Naive B cell (primary cell): ENCODE measurements around the gene PTPRD. TPM values are rescaled to one million over a fixed set of nuclear protein-coding genes. Genes with fewer than 3 reads are reported as not detected.

Experiments
- ATAC-seq, 2 donors: fragments of 150-1000 bp; cut with Tn5 transposase; 2 replicates each; pipeline ENCODE4 v1.10.0; 2021; ENCODE audit warnings: low read depth in 2 of 2, mild to moderate bottlenecking in 2 of 2, moderate library complexity in 2 of 2
- DNase-seq: peaks from one replicate; pipeline ENCODE4 v3.0.0; 2022
- H3K27ac Mint-ChIP-seq, 6 donors: one replicate each; pipeline ENCODE4 v1.8.0; 2020 to 2022; ENCODE audit warnings: mild to moderate bottlenecking in 6 of 6, mixed read lengths in 6 of 6, moderate library complexity in 5 of 6, inconsistent platforms in 2 of 6
- H3K27me3 Mint-ChIP-seq, 3 donors: one replicate each; pipeline ENCODE4 v1.8.0; 2021 to 2022; ENCODE audit warnings: mixed read lengths in 3 of 3, mild to moderate bottlenecking in 1 of 3
- H3K36me3 Mint-ChIP-seq, 2 donors: one replicate each; pipeline ENCODE4 v1.8.0; 2020 to 2022; ENCODE audit warnings: mixed read lengths in 2 of 2, inconsistent platforms in 1 of 2, mild to moderate bottlenecking in 1 of 2
- H3K4me1 Mint-ChIP-seq, 3 donors: one replicate each; pipeline ENCODE4 v1.8.0; 2020 to 2022; ENCODE audit warnings: mixed read lengths in 3 of 3, inconsistent platforms in 1 of 3, mild to moderate bottlenecking in 1 of 3, moderate library complexity in 1 of 3
- H3K4me3 Mint-ChIP-seq, 8 donors: one replicate each; pipeline ENCODE4 v1.8.0; 2020 to 2022; ENCODE audit warnings: mild to moderate bottlenecking in 8 of 8, mixed read lengths in 8 of 8, moderate library complexity in 8 of 8, inconsistent platforms in 2 of 8
- H3K9me3 Mint-ChIP-seq, 7 donors: one replicate each; pipeline ENCODE4 v1.8.0; 2020 to 2022; ENCODE audit warnings: mixed read lengths in 7 of 7, mild to moderate bottlenecking in 5 of 7, inconsistent platforms in 2 of 7, moderate library complexity in 1 of 7
- polyA plus RNA-seq, 6 donors: library from polyadenylated mRNA; unstranded; fragments of 300-500 nt; fragmentation: Illumina TruSeq; gene quantifications; one replicate each; pipeline ENCODE4 v1.2.3, GENCODE V29; 2021; ENCODE audit warnings: low read depth in 6 of 6

The PTPRD gene
- polyA plus RNA-seq, 6 donors from 2014 or later, result not detected

DNA sequence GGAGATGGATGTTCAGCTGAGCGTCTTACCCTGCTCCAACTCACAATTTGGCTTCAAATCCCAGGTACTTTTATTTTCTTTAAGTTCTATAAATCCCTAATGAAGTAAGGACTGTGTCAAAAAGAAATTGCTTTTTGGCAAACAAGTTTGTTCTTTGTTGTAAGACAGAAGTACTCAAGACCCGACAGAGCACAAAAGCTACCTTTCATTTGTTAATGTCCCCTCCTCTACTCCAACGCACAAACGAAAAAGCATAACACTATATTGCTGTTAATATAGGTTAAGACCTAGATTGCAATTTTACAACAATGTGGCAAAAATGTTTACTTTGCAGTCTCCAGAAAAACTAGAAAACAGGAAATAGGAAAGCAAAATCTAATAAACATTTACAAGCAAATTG, 2217.8 kb downstream of the PTPRD start:
- no peaks in the 10 kb centered on the region for H3K4me1 Mint-ChIP-seq
- no peak for DNase-seq
- H3K27ac Mint-ChIP-seq, result peak overlapping the region in 1 of 6 donors; percentile 24
- H3K9me3 Mint-ChIP-seq, result peaks cover 0 to 7% (median 0%) of the 10 kb centered on the region in 7 donors
- ATAC-seq, result no peak
- H3K27me3 Mint-ChIP-seq, result no peaks in the 10 kb centered on the region
- no peak overlapping the region for H3K4me3 Mint-ChIP-seq
- no peaks in the 10 kb centered on the region for H3K36me3 Mint-ChIP-seq

DNA sequence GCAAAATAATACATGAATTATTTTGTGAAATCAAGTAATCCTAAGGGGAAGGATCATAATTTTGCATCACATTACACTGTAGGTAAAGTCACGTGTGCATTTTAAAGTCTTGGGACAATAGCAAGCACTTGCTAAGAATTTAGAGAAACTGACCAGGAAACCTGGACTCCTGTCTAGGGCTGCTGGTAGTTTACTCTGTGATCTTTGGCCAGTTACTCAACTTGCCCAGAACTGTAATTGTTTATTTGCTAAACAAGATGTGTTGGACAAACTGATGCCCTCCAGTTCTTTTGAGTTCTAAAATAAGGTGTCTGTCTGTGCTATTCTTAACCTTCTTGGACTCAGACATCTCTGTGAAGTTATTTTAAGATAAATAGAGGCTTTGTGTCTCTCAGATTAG, 2218.5 kb downstream of the PTPRD start:
- ATAC-seq, result no peak
- DNase-seq, result no peak
- H3K27ac Mint-ChIP-seq, result no peak overlapping the region
- no peaks in the 10 kb centered on the region for H3K27me3 Mint-ChIP-seq
- H3K4me3 Mint-ChIP-seq, result no peak overlapping the region
- no peaks in the 10 kb centered on the region for H3K4me1 Mint-ChIP-seq
- H3K36me3 Mint-ChIP-seq, result no peaks in the 10 kb centered on the region
- peaks cover 0 to 7% (median 0%) of the 10 kb centered on the region in 7 donors for H3K9me3 Mint-ChIP-seq

DNA sequence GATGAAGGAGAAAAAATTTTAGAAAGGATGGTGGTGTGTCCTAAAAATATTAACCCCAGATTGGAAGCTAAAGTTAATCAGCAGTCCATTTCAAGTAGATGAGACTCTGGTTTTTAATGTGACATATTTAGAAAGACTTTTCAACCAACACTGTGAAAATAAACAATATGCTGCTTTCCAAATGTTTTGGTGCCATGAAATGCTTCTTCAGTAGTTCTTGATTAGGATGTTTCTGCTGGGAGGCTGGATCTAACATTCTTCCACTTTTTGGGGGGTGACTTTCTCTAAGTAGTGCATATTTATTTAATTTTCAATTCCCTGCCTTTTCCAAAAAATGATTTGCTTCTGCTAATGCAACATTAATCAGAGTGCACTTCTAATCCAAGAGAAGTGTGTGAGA, 2219.9 kb downstream of the PTPRD start:
- no peaks in the 10 kb centered on the region for H3K4me1 Mint-ChIP-seq
- no peaks in the 10 kb centered on the region for H3K27me3 Mint-ChIP-seq
- ATAC-seq (no peak), DNase-seq (no peak)
- no peak overlapping the region for H3K4me3 Mint-ChIP-seq
- H3K36me3 Mint-ChIP-seq, result no peaks in the 10 kb centered on the region
- H3K9me3 Mint-ChIP-seq, result peaks cover 0 to 7% (median 0%) of the 10 kb centered on the region in 7 donors
- no peak overlapping the region for H3K27ac Mint-ChIP-seq

DNA sequence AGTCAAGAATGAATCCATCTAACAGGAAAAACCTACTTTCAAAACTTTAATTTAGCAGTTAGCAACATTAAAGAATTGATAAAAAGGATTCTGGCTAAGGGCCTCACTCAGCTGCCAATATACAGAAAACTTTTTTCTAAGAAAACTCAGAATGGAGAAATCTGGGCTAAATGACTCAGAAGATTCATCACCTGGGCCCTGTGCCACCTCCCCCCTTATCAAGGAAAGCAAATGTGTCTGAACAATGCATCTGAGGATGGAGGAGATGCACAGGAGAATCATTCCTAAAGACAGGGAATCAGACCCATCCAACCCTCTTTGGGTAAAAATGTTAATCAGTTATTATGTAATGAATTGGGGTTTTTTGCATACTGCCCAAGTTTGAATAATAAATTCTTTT, 2221.2 kb downstream of the PTPRD start:
- Mint-ChIP-seq H3K27ac (no peak overlapping the region), H3K4me1 (no peaks in the 10 kb centered on the region), H3K4me3 (no peak overlapping the region), H3K36me3 (no peaks in the 10 kb centered on the region), H3K27me3 (no peaks in the 10 kb centered on the region), H3K9me3 (peaks cover 0 to 7% (median 0%) of the 10 kb centered on the region in 7 donors)
- no peak for ATAC-seq
- no peak for DNase-seq

DNA sequence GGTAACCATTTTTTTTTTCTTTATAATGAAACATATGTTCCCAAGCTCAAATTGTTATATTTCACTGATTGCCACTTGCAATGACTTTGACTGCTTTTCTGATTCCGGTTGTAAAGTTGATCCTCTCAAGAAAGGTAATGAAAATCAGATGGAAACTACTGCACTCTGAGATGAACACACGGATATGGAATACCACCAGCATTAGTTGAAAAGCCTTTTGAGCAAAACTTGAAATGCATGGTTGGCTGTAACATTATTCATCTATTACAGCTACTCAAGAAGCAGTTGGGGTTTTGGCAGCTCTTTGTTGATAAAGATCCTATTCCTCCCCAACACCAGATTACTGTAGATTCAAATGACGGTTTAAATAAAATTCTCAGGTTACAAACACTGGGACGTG, 2221.7 kb downstream of the PTPRD start:
- no peak for DNase-seq
- Mint-ChIP-seq H3K36me3 (no peaks in the 10 kb centered on the region), H3K9me3 (peaks cover 0 to 7% (median 0%) of the 10 kb centered on the region in 7 donors), H3K4me1 (no peaks in the 10 kb centered on the region), H3K4me3 (no peak overlapping the region), H3K27ac (no peak overlapping the region), H3K27me3 (no peaks in the 10 kb centered on the region)
- no peak for ATAC-seq

DNA sequence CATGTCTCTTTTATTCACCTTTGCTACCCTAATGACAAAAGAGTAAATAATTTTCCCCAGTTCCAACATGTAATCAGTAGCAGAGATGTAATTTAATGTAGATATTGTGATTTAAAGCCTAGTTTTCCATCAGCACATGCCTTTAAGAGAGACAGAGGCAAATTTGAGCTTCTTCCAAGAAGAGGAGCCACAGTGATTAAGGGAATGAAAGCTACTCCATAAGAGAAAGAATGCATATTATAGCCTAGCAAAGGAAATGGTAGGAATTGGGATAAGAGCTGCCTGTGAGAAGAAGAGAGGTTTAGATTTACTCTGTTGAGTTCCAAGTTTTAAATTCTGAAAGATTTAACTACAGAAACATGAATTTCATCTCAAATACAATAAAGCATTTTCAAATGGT, 2222.2 kb downstream of the PTPRD start:
- Mint-ChIP-seq H3K27ac (no peak overlapping the region), H3K36me3 (no peaks in the 10 kb centered on the region), H3K27me3 (no peaks in the 10 kb centered on the region), H3K4me1 (no peaks in the 10 kb centered on the region), H3K4me3 (no peak overlapping the region), H3K9me3 (peaks cover 0 to 7% (median 0%) of the 10 kb centered on the region in 7 donors)
- ATAC-seq (no peak), DNase-seq (no peak)

DNA sequence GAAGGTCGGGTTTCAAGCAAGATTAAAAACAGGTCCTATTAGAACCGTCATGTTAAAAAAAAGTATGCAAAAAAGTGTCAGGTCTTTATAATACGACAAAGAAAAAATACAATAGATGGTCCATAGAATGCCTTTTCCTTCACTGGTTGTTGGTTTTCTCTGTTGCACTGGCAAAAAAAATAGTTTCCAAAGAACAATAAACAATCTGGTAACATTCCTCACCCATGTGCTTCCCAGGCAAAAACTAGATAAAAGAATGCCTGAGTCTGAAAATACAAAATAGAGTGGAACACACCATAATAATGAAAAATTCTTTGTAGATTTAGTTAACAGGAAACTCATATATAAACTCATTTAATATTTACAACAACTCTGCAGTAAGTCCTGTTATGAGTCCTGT, 2223.3 kb downstream of the PTPRD start:
- H3K4me1 Mint-ChIP-seq, result no peaks in the 10 kb centered on the region
- no peaks in the 10 kb centered on the region for H3K36me3 Mint-ChIP-seq
- H3K27me3 Mint-ChIP-seq, result no peaks in the 10 kb centered on the region
- ATAC-seq (no peak), DNase-seq (no peak)
- peaks cover 0 to 7% (median 0%) of the 10 kb centered on the region in 7 donors for H3K9me3 Mint-ChIP-seq
- H3K27ac Mint-ChIP-seq, result no peak overlapping the region
- no peak overlapping the region for H3K4me3 Mint-ChIP-seq

DNA sequence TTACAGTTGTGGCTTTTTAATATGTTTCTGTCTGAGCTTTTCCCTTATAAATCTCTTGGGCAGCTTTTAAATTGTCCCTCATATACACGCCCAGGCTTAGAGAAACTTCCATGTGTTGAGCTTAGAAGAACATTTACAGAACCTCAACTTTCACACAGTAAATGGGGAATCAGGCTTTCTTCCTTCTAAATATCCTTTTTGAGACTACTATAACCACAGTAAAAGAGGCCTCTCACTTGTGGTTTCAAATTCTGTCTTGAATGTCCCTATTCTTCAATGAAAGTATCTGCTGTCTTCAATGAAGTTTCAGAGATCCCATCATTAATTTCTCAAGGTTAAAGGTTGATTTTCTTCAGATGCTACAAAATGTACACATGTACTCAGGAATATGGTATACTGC, 2224.7 kb downstream of the PTPRD start:
- Mint-ChIP-seq H3K4me3 (no peak overlapping the region), H3K4me1 (no peaks in the 10 kb centered on the region), H3K9me3 (peaks cover 0 to 7% (median 0%) of the 10 kb centered on the region in 7 donors), H3K36me3 (no peaks in the 10 kb centered on the region), H3K27ac (no peak overlapping the region), H3K27me3 (no peaks in the 10 kb centered on the region)
- no peak for ATAC-seq
- no peak for DNase-seq

DNA sequence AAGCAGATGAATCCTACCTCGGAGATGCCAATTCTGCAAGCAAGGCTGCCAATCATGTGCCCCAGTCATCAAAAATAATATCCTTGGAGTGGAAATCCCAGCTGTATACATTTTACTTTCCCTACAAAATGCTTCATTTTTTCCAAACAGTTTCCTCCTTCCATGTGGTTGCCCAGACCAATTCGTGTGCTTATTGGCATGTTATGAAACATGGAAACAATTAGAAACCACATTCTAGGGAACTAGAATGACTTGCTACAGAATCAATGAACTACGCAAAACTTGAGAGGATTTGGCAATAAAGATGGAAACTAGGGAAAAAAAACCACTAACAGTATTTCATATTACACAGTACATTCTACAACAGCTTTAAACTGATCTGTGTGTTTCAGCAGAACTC, 2228.7 kb downstream of the PTPRD start:
- no peak overlapping the region for H3K4me3 Mint-ChIP-seq
- no peak overlapping the region for H3K27ac Mint-ChIP-seq
- DNase-seq (no peak), ATAC-seq (no peak)
- peaks cover 0 to 1% (median 0%) of the 10 kb centered on the region in 7 donors for H3K9me3 Mint-ChIP-seq
- H3K4me1 Mint-ChIP-seq, result no peaks in the 10 kb centered on the region
- no peaks in the 10 kb centered on the region for H3K27me3 Mint-ChIP-seq
- H3K36me3 Mint-ChIP-seq, result no peaks in the 10 kb centered on the region

DNA sequence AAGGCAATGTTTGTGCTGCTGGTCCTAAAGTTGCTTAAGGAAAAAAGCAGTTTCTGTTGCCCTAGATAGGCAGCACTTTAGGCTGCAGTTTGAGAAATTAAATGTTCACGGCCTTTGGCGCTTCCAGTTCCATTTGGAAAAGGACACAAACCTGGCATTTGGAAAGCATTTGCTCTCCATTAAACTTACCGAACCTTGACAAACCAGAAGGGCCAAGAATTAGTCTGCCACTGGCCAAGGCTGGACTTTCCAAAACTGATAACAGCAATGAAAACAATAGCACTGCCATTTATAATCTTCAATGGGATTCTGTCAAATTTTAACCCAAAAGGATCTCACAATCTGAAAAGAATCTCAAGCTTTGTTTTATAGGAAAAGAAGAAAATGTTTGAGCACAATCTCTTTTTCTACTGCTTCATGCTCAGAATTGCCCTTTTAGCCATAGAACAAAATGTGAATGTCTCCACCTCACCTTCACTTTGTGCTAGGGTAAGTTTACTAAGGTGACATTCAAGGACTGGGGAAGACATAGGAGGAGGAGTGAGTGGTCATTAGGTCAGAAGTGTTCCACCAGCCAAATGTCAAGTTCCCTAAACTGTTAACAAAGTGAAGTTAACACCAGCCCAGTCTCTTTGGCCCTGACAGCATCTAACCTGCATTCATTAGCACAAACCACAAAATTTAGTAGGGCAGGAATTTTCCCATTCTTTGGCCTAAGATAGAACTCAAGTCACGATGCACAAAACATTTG, 2229.8 kb downstream of the PTPRD start:
- DNase-seq (no peak), ATAC-seq (no peak)
- Mint-ChIP-seq H3K4me3 (no peak overlapping the region), H3K9me3 (peaks cover 0 to 1% (median 0%) of the 10 kb centered on the region in 7 donors), H3K36me3 (no peaks in the 10 kb centered on the region), H3K4me1 (no peaks in the 10 kb centered on the region), H3K27ac (no peak overlapping the region), H3K27me3 (no peaks in the 10 kb centered on the region)

DNA sequence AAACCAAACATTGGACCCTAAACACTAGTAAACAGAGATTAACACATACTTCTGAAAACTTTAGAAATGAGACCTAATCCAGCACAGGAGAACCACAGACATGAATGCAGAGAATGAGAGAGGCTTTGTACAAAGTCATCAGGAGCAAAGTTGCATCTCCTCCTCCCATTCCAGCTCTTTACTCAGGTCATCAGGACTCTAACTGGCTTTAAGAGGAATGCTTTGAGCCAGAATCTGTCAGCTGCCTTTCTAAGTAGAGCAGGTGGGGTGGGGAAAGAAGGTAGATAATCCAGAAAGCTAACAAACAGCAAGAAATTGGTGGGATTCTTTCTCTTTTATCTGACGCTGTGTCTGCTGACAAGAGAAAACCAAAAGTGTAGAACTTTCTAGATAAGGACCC, 2230.5 kb downstream of the PTPRD start:
- no peak for DNase-seq
- ATAC-seq, result no peak
- no peaks in the 10 kb centered on the region for H3K27me3 Mint-ChIP-seq
- H3K4me1 Mint-ChIP-seq, result no peaks in the 10 kb centered on the region
- H3K4me3 Mint-ChIP-seq, result no peak overlapping the region
- no peak overlapping the region for H3K27ac Mint-ChIP-seq
- peaks cover 0 to 1% (median 0%) of the 10 kb centered on the region in 7 donors for H3K9me3 Mint-ChIP-seq
- H3K36me3 Mint-ChIP-seq, result no peaks in the 10 kb centered on the region

DNA sequence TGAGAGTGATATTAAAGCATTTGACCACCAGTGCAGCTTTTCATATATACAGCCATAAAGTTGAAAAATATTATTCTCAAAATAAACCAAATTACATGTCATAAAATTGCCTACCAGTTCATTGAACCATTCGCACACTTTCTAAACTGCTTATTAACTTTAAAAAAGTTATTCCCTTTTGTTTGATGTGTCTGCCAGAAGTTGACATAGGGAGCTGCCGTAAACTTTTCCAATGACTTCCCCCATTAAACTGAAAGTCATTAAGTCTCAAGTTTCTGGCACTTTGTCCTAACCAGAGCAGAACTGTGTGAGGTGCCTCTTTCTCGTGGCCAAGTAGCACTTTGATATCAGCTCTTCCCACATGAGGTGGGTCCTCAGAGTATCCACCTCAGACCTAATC, 2231.2 kb downstream of the PTPRD start:
- H3K4me1 Mint-ChIP-seq, result no peaks in the 10 kb centered on the region

DNA sequence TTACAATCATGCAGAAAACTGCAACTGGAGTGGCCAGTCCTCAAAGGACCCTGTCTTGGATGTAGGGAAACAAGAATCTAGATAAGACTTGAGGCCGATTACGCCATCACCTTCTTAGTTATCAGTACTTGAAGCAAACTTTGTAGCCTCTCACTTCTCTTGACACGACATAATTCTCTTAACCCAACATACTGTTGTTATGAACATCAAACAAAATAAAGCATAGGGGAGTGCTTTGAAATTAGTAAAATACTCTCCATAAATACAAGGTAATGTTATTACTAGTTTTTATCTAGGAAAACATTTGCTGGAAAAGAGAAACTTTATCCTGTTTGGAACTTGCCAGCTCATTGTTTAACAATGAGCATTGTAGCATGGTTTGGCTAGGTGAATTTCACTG, 2238.3 kb downstream of the PTPRD start:
- Mint-ChIP-seq H3K4me3 (no peak overlapping the region), H3K27me3 (no peaks in the 10 kb centered on the region), H3K4me1 (no peaks in the 10 kb centered on the region), H3K9me3 (no peaks in the 10 kb centered on the region), H3K36me3 (no peaks in the 10 kb centered on the region), H3K27ac (no peak overlapping the region)
- no peak for ATAC-seq
- no peak for DNase-seq

More for the DNA sequence above, 2231.2 kb downstream of the PTPRD start:
- DNase-seq (no peak), ATAC-seq (no peak)
- Mint-ChIP-seq H3K4me3 (no peak overlapping the region), H3K27ac (no peak overlapping the region), H3K27me3 (no peaks in the 10 kb centered on the region), H3K36me3 (no peaks in the 10 kb centered on the region), H3K9me3 (peaks cover 0 to 1% (median 0%) of the 10 kb centered on the region in 7 donors)

DNA sequence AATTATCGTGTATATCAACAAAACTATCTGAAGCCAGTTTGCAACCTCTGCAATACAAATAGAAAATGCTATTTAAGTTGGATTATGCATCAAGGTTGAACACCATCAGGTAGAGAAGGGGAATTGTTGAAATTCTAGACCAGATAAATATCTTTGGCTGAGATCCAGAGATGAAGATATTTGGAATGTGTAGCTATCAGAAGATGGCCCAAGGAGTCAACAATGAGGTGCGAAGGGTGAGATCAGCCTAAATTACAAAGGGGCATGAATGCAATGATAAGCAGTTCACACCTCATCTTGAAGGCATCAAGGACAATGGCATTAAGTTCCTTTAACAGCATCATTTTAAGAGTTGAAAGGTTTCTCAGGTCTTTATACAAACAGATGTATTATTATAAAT, 2241.1 kb downstream of the PTPRD start:
- H3K27me3 Mint-ChIP-seq, result no peaks in the 10 kb centered on the region
- DNase-seq, result no peak
- no peak overlapping the region for H3K4me3 Mint-ChIP-seq
- no peaks in the 10 kb centered on the region for H3K36me3 Mint-ChIP-seq
- H3K27ac Mint-ChIP-seq, result no peak overlapping the region
- ATAC-seq, result no peak
- no peaks in the 10 kb centered on the region for H3K9me3 Mint-ChIP-seq
- H3K4me1 Mint-ChIP-seq, result no peaks in the 10 kb centered on the region
